ENCODE data around the gene SNRPA1. TPM values are rescaled to one million over a fixed set of nuclear protein-coding genes. Genes with fewer than 3 reads are reported as not detected.

The SNRPA1 gene
- total and polyA plus RNA-seq, 9 of the 15 experiments (the other 6 are each of a cell fraction or from before 2014, with no cell fraction given): 62.7 to 245 (median 189) TPM

GRCh38 chr15:101258238-101259144 is 36.6 kb downstream of the SNRPA1 start (continued):
- TF ChIP-seq REST (IDR thresholded peaks at IDR 0.05; ENCODE audit: borderline replicate concordance) (peak; percentile 88), REST (CRISPR knock-in tag; IDR thresholded peaks at IDR 0.05; ENCODE audit: low read depth) (no peak), RREB1 (CRISPR knock-in tag; IDR thresholded peaks at IDR 0.05) (no peak), DACH1 (IDR thresholded peaks at IDR 0.05; ENCODE audit: partially characterized antibody) (no peak), CEBPG (CRISPR knock-in tag; IDR thresholded peaks at IDR 0.05) (no peak), CEBPG (tag; conservative IDR thresholded peaks at IDR 0.05 in 1 of 2, IDR thresholded peaks at IDR 0.05 in 1 of 2) (no peak), MEF2D (tag; conservative IDR thresholded peaks at IDR 0.05; ENCODE audit: low read depth) (no peak), RAD21 (CRISPR knock-in tag; conservative IDR thresholded peaks at IDR 0.05 in 1 of 2, IDR thresholded peaks at IDR 0.05 in 1 of 2) (peak; percentile 95 to 98), TEAD1 (CRISPR knock-in tag; IDR thresholded peaks at IDR 0.05) (0 out of 4 replicates have a peak, but pooled peaks of 1 of the 2 experiments have one; percentile 23), ZBTB8A (IDR thresholded peaks at IDR 0.05; ENCODE audit: partially characterized antibody) (no peak), POLR2A (conservative IDR thresholded peaks at IDR 0.05) (no peak), MXD1 (CRISPR knock-in tag; IDR thresholded peaks at IDR 0.05; ENCODE audit: borderline replicate concordance, poor library complexity, severe bottlenecking) (no peak)

Measured in K562 (cell line).